Activated CD8-positive, alpha-beta memory T cell treated with anti-CD3 and anti-CD28 coated beads, Interleukin-2, amount 50 U/mL, for 24 hours (primary cell): ENCODE data around the gene ADARB2.

ENCODE experiments used
- DNase-seq: peaks from one replicate; pipeline ENCODE4 v3.0.0-alpha.2; 2020; ENCODE audit errors: extremely low read depth

Gene ADARB2

GRCh38 chr10:1141261-1141660 lies 596.1 kb downstream of the ADARB2 start:
- no peak for DNase-seq

DNA sequence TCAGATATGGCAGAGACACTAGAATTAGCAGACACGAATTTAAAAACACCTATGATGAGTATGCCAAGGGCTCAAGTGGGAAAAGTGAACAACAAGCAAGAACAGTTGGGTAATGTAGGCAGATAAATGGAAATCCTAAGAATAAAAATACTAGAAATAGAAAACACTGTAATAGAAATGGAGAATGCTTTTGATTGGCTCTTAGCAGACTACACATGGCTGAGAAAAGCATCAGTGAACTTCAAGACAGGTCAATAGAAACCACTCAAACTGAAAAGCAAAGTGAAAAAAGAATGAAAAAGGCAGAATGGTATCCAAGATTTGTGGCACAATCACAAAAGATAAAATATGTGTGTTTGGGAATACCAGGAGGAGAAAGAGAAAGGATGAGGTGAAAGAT lies 598.8 kb downstream of the ADARB2 start:
- DNase-seq: no peak

- DNase-seq: no peak
Measured at GRCh38 chr10:1137499-1138163, 599.7 kb downstream of the ADARB2 start.

DNA sequence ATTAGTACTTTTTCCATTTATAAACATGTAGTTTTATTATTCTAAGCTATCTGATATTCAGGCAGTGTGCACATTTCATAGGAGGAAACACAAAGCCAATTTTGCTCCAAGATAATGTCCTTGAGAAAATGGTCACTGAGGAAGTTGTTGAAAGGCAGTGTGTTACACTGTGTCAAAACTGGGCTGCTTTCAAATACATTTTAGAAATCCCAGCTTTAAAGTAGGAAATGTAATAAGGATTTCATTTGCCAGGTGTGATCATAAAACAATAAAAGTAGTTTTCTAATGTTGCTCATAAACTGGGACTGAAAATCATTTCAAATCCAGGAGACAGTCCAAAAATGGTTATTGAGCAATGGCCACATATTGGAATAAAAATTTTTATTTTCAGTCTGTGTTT lies 601.1 kb downstream of the ADARB2 start:
- DNase-seq: no peak

DNA sequence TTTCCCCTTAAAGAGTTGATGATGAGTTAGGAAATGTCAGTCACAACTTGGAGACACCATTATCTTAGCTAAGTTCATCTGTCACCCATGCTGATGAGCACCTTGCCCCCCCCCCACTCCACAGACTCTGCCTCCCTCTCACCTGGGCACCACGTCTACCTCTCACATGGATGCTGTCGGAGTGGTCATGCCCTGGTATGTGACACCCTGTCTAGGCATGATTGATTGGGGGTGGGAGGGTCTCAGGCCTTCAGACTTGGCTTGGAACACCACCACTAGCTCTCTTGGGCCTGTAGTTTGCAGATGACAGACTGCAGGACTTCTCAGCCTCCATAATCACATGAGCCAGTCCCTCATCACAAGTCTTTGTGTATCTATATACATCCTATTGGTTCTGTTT lies 603.2 kb downstream of the ADARB2 start:
- no peak for DNase-seq

- DNase-seq: no peak
Measured at GRCh38 chr10:1133495-1134045, 603.8 kb downstream of the ADARB2 start.

GRCh38 chr10:1132584-1132983 lies 604.7 kb downstream of the ADARB2 start:
- DNase-seq: no peak

GRCh38 chr10:1130995-1131790 lies 606.1 kb downstream of the ADARB2 start:
- no peak for DNase-seq

DNA sequence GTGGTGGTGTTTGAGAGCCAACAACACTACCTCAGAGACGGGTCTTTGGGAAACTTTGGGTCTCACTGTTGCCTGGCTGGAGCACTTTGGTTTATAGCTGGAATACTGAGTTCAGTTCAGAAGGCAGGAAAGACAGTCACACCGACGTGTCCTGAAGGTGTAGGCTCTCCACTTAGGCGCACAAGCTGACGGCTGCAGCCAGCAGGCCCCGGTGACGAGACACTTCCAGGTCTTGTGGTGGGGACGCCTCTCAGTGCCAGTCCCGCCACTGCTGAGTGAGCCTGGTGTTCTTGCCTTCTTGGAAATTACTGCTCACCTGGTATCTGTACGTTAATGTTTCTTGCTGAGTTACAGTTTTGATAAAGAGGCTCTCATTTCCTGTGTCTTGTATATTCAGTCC lies 607.1 kb downstream of the ADARB2 start:
- DNase-seq: no peak

DNA sequence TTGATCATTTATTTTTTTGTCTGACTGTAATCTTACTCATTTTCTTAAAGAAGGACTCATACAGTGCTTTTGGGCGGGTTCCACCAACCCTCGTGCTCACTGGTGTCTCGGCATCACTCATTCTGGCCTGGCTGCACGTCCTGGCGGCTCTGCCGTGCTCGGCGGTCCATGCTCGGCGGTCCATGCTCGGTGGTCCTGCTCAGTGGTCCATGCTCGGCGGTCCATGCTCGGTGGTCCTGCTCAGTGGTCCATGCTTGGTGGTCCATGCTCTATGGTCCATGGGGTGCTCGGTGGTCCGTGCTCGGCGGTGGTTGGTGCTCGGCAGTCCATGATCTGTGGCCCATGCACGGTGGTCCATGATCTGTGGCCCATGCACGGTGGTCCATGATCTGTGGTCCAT lies 608.7 kb downstream of the ADARB2 start:
- no peak for DNase-seq

DNA sequence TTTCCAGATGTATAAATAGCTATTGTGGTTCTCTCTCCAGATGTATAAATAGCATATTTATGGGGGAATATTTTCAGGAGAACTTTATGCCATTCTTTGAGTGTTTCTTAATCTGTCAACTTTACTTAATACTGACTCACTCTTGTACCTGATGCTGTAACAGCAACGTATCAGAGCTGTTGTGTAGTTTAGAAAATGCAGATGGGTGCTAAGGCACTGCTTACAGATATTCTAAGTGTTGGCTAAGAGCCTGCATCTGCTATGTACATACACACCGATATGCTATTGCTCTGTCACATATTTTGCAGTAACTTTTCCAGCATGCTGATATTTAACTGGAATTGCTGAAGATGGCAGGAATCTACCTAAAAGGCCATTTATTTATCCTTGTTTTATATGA lies 609.2 kb downstream of the ADARB2 start:
- DNase-seq: no peak

- DNase-seq: no peak
Measured at GRCh38 chr10:1127629-1128028, 609.7 kb downstream of the ADARB2 start.
